Camera-type eye (tissue), 1 donor: ENCODE data around the gene THOC3. TPM values are rescaled to one million over a fixed set of nuclear protein-coding genes. Genes with fewer than 3 reads are reported as not detected.

Experiments used
- total RNA-seq: library from RNA; depleted of rRNA; stranded (reverse); fragments of >200 nt; gene quantifications from one replicate; pipeline ENCODE4 v1.2.3, GENCODE V29; 2014

Gene THOC3, protein sequence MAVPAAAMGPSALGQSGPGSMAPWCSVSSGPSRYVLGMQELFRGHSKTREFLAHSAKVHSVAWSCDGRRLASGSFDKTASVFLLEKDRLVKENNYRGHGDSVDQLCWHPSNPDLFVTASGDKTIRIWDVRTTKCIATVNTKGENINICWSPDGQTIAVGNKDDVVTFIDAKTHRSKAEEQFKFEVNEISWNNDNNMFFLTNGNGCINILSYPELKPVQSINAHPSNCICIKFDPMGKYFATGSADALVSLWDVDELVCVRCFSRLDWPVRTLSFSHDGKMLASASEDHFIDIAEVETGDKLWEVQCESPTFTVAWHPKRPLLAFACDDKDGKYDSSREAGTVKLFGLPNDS
- total RNA-seq, result 51.3 TPM

DNA sequence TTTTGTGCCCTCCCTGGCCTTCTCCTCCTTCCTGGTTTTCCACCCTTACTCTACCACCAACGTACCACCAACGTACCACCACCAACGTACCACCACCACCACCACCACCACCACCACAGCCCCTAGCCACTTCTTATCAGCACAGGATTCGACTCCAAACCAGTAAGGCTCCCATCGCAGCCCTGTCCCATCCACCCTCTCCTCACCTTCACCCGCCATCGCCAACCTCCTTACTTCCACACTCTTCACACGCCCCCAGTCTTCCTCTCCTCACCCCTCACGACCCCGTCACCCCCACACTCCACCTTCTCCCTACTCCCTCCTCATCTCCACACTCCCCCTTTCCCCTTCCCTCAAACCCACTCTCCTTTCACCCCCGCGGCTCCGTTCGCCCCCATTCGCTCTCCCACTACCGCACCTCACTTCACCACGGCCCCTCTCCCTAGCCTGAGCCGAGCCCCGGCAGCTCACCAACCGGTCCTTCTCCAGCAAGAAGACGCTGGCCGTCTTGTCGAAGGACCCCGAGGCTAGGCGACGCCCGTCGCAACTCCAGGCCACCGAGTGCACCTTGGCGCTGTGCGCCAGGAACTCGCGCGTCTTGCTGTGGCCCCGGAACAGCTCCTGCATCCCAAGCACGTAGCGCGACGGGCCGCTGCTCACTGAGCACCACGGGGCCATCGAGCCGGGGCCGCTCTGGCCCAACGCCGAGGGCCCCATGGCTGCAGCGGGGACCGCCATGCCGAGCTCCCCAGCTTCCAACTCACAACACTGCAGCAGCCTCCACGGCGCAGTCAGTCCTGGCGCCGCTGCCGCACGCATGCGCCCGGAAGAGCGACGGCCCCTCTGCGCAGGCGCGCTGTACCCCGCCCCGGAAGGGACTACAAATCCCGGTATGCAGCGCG lies at the start of gene THOC3:
THOC3 (minus strand) TSS at position 845 of the 902 bp plus-strand sequence; CDS start at position 738, 107 bp downstream.

Other genes starting within 250 kb of the THOC3 start
- 25.4 TPM for gene CPLX2, start 96.7 kb downstream of the THOC3 start, total RNA-seq